NCI-H510A treated with DMSO at 0.1 percent for 48 hours (cell line): Measurements from ENCODE around the gene FAIM2.

Experiments
- DNase-seq: peaks from one replicate; lab custom pipeline; 2025; lab: John Stamatoyannopoulos, UW

FAIM2 gene

DNA sequence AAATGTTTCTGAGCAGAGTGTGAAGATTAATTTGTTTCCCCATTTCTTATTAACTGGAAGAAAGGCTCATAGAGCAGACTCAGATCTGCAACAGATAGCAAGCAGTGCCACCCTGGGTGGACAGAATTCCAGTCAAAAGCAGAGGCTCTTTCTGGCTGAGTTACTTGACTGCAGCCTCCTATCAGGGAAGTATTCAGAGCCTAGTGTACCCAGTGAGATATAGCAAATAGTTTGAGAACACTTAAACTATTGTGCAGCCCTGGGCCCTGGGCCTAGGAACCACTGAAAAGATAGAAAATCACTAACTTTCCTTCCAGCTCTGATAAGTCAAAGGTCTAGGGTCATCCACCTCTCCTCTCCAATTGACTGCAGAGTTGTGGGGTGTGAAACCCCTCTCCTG, 35.6 kb upstream of the FAIM2 start:
- DNase-seq: no peak

DNA sequence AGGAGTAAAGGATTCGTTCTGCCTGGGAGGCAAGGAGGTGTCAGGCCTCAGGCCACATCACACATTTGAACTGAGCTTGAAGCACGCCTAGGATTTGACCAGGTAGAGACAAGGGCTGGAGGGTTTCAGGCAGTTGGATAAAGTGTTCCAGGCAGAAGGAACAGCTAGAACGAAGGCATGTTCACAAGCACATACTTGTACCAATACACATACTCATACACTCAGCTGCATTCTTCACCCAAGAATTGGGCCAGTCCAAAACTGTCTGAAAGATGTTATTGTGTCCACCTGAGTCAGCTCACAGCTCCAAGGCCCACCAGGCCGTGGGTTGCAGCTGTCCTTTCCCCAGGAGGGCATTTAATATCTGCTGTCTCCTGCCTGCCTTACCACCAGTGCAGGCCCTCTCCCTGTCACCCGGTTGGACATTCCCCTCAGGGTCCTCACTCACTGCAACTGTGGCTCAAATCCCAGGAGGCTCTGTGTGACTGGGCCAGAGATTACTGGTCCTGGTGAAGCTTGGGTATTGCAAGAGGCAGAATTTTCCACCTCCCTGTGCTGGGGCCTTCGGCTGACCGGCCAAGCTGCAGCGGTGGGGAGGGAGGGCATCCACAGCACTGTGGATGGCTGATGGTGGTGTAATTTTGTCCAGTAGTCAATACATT, 34.1 kb upstream of the FAIM2 start:
- no peak for DNase-seq

- no peak for DNase-seq
These were observed 33.2 kb upstream of the FAIM2 start for GRCh38 chr12:49936925-49937324.

DNA sequence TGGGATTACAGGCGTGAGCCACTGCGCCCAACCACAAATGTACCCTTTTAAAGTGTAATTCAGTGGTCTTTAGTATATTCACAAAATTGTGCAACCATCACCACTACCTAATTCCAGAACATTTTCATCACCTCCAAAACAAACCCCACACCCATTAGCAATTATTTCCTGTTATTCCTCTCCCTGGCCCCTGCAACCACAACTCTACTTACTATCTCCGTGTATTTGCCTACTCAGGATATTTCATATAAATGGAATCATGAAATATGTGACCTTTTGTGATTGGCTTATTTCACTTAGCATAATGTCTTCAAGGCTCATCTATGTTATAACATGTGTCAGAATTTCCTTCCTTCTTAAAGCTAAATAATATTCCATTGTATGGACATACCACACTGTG, 30.8 kb upstream of the FAIM2 start:
- no peak for DNase-seq

- DNase-seq: no peak
These were observed 30.1 kb upstream of the FAIM2 start for GRCh38 chr12:49933796-49934195.

DNA sequence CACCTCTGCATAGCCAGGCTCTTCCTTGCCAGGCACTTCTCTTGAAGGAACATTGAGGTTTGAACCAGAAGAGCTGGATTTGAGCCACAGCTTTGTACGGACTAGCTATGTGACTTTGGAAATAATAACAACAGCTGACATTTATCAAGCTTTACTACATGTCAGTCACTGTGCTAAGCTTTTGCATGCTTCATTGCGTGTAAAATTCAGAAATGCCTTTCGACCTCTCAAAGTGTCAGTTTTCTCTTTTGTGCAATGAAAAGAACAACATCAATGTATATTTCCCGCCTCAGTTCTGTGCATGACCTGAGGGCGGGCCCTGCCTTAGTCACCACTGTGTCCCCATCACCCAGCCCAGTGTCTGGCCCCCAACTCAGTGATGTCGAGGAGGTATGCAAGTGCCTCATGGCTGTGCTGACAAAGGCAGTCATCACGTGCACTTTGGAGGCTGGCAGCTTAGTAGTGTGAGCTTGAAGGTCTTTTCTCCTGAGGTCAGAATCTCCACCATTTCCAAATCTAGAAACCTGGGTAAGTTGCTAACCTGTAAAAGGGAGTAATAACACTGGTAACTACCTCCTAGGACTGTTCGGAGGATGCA, 28.9 kb upstream of the FAIM2 start:
- no peak for DNase-seq

DNA sequence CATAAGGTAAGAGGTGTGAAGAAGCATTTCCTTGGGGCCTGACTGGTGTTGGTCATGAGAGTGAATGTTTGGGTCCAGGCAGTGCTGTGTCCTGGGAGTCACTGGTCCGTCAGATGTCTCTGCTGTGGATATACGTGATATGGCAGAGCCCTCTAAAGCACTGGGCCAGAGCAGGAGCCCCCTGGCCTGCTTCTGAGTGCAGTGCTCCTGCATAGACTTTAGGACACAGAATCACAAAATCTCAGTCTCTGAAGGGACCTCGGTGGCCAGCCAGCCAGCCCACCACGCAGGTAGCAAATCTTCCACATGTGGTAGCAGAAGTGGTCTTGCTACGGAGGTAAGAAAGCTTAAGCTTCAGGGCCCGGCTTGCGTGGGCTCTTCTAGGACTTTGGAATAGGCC, 28.3 kb upstream of the FAIM2 start:
- DNase-seq: no peak

GRCh38 chr12:49930515-49931288, 27.0 kb upstream of the FAIM2 start:
- no peak for DNase-seq

DNA sequence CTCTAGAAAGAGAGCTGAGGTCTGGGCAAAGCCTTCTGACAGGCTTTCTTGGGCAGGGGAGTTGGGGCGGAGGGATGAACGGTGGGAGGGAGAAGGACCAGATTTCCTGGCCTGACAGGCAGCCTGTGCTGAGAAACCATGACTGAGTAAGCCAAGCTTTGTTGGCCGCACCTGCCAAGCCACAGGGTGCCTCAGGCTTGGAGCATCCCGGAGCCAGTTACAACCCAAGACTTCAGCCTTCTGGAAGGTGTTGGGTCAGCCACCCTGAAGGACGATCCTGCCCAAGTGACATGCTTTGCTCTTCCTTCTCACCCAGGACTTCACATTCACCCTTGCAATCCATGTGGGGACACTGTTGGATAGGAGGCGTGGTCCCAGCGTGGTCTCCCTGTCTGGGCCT, 25.9 kb upstream of the FAIM2 start:
- no peak for DNase-seq

DNA sequence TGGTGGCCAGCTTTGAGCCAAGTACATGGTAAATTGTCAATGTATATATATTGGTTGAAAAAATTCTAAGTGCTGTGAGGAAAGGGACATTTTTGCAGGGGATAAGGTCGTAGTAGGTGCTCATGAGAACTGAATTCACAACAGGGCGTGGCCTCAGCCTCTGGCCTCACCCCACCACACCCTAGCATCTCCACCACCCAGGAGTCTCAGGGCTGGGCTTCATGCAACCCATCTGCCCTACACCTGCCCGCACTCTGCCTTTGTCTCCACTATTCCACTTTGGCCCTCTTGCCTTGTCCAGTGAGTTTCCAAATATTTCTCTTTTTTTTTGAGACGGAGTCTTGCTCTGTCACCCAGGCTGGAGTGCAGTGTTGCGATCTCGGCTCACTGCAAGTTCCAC, 24.8 kb upstream of the FAIM2 start:
- DNase-seq: no peak

GRCh38 chr12:49925433-49926204, 21.9 kb upstream of the FAIM2 start:
- no peak for DNase-seq

DNA sequence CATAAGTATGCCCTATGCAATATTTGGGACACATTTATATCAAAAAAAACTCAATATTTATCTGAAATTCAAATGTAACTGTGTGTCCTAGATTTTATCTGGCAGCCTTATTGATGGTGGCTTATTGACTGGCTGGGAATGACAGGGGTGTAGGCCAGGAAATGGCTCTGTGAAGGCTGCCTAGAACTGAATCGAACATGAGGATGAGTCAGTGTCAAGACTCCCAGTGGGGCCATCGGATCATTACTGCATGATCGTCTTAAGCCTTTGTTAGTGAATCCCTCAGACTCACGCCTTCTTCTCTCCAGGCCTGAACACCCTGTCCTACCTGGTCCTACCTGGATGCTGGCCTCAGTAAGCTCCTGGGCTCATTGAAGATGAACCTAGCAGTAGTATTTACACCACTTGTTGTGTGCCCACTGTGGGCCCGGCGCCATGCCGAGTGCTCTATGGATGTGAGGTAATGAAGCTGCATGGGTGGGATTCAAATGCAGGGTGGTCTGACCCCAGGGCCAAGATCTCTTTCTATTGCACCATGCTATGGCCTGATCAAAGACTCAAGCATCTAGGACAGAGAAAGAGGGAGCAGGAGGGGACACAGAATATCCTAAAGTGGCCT, 21.0 kb upstream of the FAIM2 start:
- no peak for DNase-seq

DNA sequence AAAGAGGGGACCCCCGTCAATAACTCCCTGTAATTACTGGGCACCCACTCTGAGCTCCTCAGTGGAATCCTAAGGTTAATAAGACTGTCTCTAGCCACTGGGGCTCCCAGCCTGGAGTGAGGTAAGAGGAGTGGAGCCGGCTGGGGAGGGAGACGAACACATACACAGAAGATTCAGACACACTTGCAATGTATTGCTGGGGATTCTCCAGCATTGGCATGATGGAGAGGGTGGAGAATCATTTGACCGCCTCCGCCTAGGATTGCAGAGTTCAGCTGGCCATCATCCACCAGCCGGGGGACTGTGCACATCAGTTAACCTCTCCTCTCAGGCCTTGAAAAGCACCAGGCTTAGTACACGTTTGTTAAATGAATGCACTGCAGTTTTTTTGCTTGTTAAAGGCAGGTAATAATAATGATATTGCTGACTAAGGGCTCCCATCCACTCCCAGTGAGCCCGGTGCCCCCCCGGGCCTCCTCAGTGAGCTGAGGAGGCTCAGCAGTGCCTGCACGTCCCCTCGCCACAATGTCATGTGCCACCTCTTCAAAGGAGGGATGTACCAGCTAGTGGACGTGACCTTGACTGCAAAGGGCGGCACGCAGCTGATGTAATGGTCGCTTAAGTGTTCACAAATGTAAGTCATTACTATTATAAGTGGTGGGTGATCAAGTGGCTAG, 20.3 kb upstream of the FAIM2 start:
- no peak for DNase-seq

GRCh38 chr12:49923035-49923644, 19.4 kb upstream of the FAIM2 start:
- no peak for DNase-seq

- no peak for DNase-seq
These were observed 18.8 kb upstream of the FAIM2 start for GRCh38 chr12:49922349-49923034.

DNA sequence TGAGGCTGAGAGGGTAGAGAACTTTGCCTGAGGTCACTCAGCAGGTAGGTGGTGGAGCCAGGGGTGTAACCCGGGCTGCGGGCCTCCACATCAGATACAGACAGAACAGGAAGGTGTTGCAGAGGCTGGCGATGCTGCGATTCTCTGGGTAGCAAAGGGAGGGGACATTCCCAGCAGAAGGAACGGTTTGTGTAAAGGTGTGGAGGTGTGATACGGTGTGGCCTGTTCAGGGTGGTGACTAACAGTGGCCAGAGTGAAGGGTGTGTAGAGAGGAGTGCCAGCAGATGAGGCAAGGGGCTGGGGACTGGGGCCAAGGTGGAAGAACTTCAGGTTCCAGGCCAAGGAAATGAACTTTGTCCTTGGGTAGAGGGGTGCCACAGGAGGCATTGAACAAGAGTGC, 18.2 kb upstream of the FAIM2 start:
- DNase-seq: no peak

DNA sequence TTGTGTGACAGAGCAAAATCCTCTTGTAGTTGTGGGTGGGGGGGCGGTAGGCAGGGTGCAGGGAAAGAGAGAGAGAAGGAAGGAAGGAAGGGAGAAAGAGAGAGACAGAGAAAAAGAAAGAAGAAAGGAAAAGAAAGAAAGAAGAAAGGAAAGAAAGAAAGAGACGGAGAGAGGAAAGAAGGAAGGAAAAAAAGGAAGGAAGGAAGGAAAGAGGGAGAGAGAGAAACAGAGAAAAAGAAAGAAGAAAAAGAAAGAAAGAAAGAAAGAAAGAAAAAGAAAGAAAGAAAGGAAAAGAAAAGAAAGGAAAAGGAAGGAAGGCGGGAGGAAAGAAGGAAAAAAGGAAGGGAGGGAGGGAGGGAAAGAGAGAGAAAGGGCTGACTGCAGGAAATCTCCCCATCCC, 17.6 kb upstream of the FAIM2 start:
- no peak for DNase-seq

DNA sequence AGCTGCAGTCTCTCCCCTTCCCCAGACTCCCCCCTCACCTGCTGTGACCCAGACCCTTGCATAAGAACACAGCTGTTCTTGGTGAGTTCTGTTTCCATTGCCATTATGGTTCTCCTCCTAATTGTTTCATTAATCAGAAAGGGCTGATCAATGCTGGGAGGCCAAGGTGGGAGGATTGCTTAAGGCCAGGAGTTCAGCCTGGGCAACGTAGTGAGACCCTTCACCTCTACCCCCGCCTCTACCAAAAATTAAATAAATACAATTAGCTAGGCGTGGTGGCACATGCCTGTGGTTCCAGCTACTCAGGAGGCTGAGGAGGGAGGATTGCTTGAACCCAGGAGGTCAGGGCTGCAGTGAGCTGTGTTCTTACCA, 17.2 kb upstream of the FAIM2 start:
- no peak for DNase-seq

DNA sequence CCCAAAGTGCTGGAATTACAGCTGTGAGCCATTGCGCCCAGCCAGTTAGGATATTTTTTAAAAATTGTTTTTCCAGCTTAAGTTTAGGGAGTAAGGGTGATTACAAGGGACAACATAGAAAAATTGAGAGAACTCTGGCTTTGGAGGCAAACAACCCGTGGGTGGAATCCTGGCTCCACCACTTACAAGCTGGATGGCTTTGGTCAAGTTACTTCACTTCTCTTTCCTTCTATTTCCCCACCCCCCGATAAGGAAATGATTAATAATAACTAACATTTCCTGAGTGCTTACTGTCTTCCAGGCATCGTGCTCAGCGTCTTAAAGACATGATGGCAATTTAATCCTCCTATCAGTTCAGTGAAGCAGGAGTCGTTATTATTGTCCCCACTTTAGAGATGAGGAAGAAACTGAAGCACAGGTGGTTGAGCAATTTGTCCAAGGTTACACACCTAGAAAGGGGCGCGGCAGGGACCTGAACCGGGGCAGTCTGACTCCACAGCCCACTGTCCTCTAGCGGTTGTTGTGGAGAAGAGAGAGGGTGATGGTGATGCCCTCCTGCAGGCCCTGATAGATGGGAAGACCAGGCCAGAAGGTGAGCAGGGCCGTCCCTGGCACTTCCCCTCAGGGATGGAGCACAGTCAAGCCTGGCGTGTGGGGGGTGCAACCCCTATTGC, 16.7 kb upstream of the FAIM2 start:
- DNase-seq: no peak

- no peak for DNase-seq
These were observed 14.1 kb upstream of the FAIM2 start for GRCh38 chr12:49917788-49918173.
